ENCODE measurements around the gene SLC23A2. TPM values are rescaled to one million over a fixed set of nuclear protein-coding genes. Genes with fewer than 3 reads are reported as not detected.

Gene SLC23A2
- polyA plus RNA-seq, 1 of the 3 experiments (the other 2 are of a cell fraction), result 14.0 TPM

GRCh38 chr20:4817230-4817671, 184.1 kb downstream of the SLC23A2 start:
- Histone ChIP-seq H3K4me2 (no peak overlapping the region), H3K9ac (no peak overlapping the region), H3K9me3 (no peaks in the 10 kb centered on the region), H3F3A (replicated peaks; ENCODE audit: insufficient read depth) (no peaks in the 10 kb centered on the region), H3K9me2 (no peaks in the 10 kb centered on the region), H3K36me3 (replicated peaks in 1 of 2; ENCODE audit: control insufficient read depth in 1 of 2, insufficient read depth in 2 of 2, low read length in 1 of 2) (no peaks in the 10 kb centered on the region), H4K20me1 (ENCODE audit: insufficient read depth) (no peaks in the 10 kb centered on the region), H3K4me3 (ENCODE audit: low read depth in 2 of 2, low read length in 1 of 2) (no peak overlapping the region), H3K27me3 (ENCODE audit: insufficient read depth) (no peaks in the 10 kb centered on the region), H2AFZ (ENCODE audit: low read depth) (no peak overlapping the region), H3K27ac (ENCODE audit: low read depth in 2 of 2, low read length in 1 of 2) (no peak overlapping the region), H3K79me2 (ENCODE audit: insufficient read depth) (no peaks in the 10 kb centered on the region), H3K4me1 (ENCODE audit: control insufficient read depth in 1 of 2, insufficient read depth in 2 of 2, low read depth in 1 of 2, low read length in 1 of 2) (peaks cover 0 to 8% of the 10 kb centered on the region in 2 experiments; a peak in 1 of 4 replicates)
- no peak for DNase-seq
- ChIA-PET POLR2A (no interaction called here), CTCF (interaction anchor here (1.2 to 1.3 kb wide), 2 partner anchors 10 to 16 kb away, joined by 3 read pairs; no protein-coding TSS in a partner anchor)
- no peak for TF ChIP-seq GABPA (IDR thresholded peaks at IDR 0.05; ENCODE audit: low read depth)
- TF ChIP-seq, protein P1, sequence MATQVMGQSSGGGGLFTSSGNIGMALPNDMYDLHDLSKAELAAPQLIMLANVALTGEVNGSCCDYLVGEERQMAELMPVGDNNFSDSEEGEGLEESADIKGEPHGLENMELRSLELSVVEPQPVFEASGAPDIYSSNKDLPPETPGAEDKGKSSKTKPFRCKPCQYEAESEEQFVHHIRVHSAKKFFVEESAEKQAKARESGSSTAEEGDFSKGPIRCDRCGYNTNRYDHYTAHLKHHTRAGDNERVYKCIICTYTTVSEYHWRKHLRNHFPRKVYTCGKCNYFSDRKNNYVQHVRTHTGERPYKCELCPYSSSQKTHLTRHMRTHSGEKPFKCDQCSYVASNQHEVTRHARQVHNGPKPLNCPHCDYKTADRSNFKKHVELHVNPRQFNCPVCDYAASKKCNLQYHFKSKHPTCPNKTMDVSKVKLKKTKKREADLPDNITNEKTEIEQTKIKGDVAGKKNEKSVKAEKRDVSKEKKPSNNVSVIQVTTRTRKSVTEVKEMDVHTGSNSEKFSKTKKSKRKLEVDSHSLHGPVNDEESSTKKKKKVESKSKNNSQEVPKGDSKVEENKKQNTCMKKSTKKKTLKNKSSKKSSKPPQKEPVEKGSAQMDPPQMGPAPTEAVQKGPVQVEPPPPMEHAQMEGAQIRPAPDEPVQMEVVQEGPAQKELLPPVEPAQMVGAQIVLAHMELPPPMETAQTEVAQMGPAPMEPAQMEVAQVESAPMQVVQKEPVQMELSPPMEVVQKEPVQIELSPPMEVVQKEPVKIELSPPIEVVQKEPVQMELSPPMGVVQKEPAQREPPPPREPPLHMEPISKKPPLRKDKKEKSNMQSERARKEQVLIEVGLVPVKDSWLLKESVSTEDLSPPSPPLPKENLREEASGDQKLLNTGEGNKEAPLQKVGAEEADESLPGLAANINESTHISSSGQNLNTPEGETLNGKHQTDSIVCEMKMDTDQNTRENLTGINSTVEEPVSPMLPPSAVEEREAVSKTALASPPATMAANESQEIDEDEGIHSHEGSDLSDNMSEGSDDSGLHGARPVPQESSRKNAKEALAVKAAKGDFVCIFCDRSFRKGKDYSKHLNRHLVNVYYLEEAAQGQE (IDR thresholded peaks at IDR 0.05; ENCODE audit: low read depth, low read length), result no peak
- TF ChIP-seq SMC3 (IDR thresholded peaks at IDR 0.05; ENCODE audit: low read depth, low read length), result no peak
- no peak for TF ChIP-seq JUND (IDR thresholded peaks at IDR 0.05)
- TF ChIP-seq, protein P2, sequence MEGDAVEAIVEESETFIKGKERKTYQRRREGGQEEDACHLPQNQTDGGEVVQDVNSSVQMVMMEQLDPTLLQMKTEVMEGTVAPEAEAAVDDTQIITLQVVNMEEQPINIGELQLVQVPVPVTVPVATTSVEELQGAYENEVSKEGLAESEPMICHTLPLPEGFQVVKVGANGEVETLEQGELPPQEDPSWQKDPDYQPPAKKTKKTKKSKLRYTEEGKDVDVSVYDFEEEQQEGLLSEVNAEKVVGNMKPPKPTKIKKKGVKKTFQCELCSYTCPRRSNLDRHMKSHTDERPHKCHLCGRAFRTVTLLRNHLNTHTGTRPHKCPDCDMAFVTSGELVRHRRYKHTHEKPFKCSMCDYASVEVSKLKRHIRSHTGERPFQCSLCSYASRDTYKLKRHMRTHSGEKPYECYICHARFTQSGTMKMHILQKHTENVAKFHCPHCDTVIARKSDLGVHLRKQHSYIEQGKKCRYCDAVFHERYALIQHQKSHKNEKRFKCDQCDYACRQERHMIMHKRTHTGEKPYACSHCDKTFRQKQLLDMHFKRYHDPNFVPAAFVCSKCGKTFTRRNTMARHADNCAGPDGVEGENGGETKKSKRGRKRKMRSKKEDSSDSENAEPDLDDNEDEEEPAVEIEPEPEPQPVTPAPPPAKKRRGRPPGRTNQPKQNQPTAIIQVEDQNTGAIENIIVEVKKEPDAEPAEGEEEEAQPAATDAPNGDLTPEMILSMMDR (IDR thresholded peaks at IDR 0.05), result no peak; the same call in 1 of the 2 replicates
- no peak for TF ChIP-seq RXRA (IDR thresholded peaks at IDR 0.05; ENCODE audit: borderline replicate concordance, low read depth)
- no peak for TF ChIP-seq FOXM1 (IDR thresholded peaks at IDR 0.05; ENCODE audit: low read depth)
- TF ChIP-seq TCF12 (IDR thresholded peaks at IDR 0.05), result no peak
- TF ChIP-seq, protein P3, sequence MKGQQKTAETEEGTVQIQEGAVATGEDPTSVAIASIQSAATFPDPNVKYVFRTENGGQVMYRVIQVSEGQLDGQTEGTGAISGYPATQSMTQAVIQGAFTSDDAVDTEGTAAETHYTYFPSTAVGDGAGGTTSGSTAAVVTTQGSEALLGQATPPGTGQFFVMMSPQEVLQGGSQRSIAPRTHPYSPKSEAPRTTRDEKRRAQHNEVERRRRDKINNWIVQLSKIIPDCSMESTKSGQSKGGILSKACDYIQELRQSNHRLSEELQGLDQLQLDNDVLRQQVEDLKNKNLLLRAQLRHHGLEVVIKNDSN (IDR thresholded peaks at IDR 0.05; ENCODE audit: borderline replicate concordance, low read depth), result no peak
- TF ChIP-seq, protein P4, sequence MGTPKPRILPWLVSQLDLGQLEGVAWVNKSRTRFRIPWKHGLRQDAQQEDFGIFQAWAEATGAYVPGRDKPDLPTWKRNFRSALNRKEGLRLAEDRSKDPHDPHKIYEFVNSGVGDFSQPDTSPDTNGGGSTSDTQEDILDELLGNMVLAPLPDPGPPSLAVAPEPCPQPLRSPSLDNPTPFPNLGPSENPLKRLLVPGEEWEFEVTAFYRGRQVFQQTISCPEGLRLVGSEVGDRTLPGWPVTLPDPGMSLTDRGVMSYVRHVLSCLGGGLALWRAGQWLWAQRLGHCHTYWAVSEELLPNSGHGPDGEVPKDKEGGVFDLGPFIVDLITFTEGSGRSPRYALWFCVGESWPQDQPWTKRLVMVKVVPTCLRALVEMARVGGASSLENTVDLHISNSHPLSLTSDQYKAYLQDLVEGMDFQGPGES (IDR thresholded peaks at IDR 0.05; ENCODE audit: low read depth, low read length), result no peak
- TF ChIP-seq, protein P5, sequence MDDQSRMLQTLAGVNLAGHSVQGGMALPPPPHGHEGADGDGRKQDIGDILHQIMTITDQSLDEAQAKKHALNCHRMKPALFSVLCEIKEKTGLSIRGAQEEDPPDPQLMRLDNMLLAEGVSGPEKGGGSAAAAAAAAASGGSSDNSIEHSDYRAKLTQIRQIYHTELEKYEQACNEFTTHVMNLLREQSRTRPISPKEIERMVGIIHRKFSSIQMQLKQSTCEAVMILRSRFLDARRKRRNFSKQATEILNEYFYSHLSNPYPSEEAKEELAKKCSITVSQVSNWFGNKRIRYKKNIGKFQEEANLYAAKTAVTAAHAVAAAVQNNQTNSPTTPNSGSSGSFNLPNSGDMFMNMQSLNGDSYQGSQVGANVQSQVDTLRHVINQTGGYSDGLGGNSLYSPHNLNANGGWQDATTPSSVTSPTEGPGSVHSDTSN (IDR thresholded peaks at IDR 0.05), result no peak
- WGBS (ENCODE audit: low lambda C conversion rate), result 57% methylated on average over 3 of the region's 3 CpGs
